Activated CD4-positive, alpha-beta T cell treated with anti-CD3 and anti-CD28 coated beads, Interleukin-2, amount 10 ng/mL, durations not matched to agents 24 days and 14 days (primary cell): ENCODE measurements around the gene ZNF831. TPM values are rescaled to one million over a fixed set of nuclear protein-coding genes. Genes with fewer than 3 reads are reported as not detected.

Experiments used
- DNase-seq: peaks from one replicate; pipeline ENCODE4 v3.0.0; 2022
- H3K27ac Mint-ChIP-seq: one replicate; pipeline ENCODE4 v1.8.0; 2022; ENCODE audit warnings: mild to moderate bottlenecking, mixed read lengths
- H3K27me3 Mint-ChIP-seq: one replicate; pipeline ENCODE4 v1.8.0; 2022; ENCODE audit warnings: mixed read lengths
- H3K36me3 Mint-ChIP-seq: one replicate; pipeline ENCODE4 v1.8.0; 2022; ENCODE audit warnings: low read depth, mild to moderate bottlenecking, mixed read lengths
- H3K4me1 Mint-ChIP-seq: one replicate; pipeline ENCODE4 v1.8.0; 2021; ENCODE audit warnings: mixed read lengths
- H3K4me3 Mint-ChIP-seq: one replicate; pipeline ENCODE4 v1.8.0; 2022; ENCODE audit warnings: mild to moderate bottlenecking, moderate library complexity, mixed read lengths
- H3K9me3 Mint-ChIP-seq: one replicate; pipeline ENCODE4 v1.8.0; 2021; ENCODE audit warnings: mixed read lengths
- intact Hi-C: fragments of 100-400 bp; cut with micrococcal nuclease; formaldehyde crosslinking; loops from one replicate; pipeline ENCODE4 v1.15.1; 2023
- total RNA-seq: library from RNA; stranded (reverse); gene quantifications from 2 replicates; pipeline ENCODE4 v1.2.3, GENCODE V29; 2022

Gene ZNF831
- 3.1 and 3.4 TPM in 2 replicates for total RNA-seq

DNA sequence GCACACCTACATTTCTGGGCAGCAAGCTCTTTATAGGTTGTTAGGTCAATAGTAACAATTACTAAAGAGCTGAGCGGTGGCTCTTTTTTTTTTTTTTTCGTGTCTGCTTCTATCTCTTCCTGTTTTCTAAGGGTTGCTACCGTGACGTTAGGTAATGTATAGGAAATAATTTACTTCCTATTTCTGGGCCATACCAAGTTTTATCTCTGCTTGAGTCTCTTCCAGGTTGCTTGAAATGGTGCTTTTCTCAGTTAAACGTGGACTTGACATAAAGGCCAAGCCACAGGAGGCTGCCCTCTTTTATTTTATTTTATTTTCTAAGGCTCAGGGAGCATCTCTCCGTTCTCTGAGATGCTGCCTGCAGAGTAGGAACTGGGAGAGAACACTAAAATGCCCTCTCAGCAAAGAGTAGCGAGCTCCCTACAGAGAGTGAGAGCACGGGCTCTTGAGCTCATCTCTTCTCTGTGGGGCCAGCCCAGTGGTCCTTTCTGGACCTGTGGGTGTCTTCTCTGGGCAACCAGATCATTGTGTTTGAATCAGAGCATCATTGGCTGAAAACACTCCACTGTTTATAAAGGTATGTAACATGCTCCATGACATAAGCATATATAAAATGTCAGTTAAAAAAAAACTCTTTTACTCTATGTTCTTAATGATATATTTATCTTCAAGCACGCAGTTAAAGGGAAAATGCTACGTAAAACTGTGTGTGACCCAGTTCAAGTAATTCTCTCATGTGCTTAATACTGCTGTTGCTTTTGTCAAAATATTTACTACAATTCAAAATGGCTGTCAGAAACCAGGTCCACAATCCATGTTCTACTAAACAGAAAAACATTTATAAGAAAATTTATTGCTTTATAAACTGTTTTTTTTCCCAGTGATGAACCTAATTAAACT lies at the start of gene ZNF831:
Gene ZNF831 (plus strand): TSS at position 191 of the 900 bp plus-strand sequence. CDS start 27,199 bp downstream, outside the sequence.
- peak within 1 kb of the TSS; percentile 87 for H3K4me3 Mint-ChIP-seq
- DNase-seq, result peak; percentile 85
- intact Hi-C loops, result loop anchor here (2.0 to 10.0 kb wide), 6 partner anchors 13 to 771 kb away; partner anchors contain the start of gene SYCP2
- H3K27me3 Mint-ChIP-seq, result no peaks in the 10 kb centered on the region
- peaks cover 3% of the 10 kb centered on the region for H3K9me3 Mint-ChIP-seq
- H3K27ac Mint-ChIP-seq, result peak within 1 kb of the TSS; percentile 97
- peaks cover 2% of the 10 kb centered on the region for H3K36me3 Mint-ChIP-seq
- H3K4me1 Mint-ChIP-seq, result peaks cover 84% of the 10 kb centered on the region

DNA sequence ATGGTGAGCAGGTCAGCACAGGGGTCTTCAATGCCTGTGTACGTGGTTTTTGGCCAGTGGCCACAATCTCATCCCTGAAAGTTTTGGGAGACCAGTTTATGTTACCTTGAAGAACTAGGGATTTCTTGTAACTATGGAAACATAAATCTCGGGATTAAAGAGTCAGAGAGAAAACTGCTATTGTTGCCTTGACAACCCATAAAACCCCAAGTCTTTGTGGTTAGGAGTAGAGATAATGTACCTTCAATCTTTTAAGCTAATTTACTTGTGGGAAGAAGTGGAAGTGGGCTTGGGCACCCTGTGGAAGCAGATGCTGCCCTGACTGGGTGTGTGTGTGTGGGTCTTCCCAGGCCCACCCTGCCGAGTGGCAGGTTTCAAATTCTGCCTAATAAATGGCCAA lies 46.1 kb upstream of the ZNF831 start:
- peaks cover 4% of the 10 kb centered on the region for H3K27me3 Mint-ChIP-seq
- H3K27ac Mint-ChIP-seq, result no peak overlapping the region
- intact Hi-C loops, result no loop called here
- H3K4me1 Mint-ChIP-seq, result peaks cover 37% of the 10 kb centered on the region
- no peak for DNase-seq
- H3K4me3 Mint-ChIP-seq, result no peak overlapping the region
- peaks cover 4% of the 10 kb centered on the region for H3K36me3 Mint-ChIP-seq
- H3K9me3 Mint-ChIP-seq, result peaks cover 6% of the 10 kb centered on the region

DNA sequence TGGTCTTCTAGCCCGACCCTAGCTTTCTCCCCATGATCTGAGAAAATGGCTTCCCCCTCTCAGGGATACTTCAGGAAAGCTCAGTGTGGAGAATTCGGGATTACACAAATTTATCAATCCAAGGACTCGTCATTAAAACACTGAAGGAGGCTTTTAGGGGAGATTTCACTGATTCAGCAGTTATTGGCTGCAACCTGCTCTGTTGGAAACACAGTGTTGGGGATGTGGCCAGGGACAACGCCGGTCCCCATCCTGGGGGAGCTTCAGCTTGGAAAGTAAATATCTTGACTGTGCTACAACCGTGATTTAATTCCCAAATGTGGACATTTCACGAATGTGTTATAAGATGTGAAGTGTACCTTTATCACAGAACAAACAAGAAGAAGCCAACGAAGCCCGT lies 44.8 kb upstream of the ZNF831 start:
- Mint-ChIP-seq H3K27me3 (peaks cover 4% of the 10 kb centered on the region), H3K27ac (no peak overlapping the region), H3K9me3 (peaks cover 5% of the 10 kb centered on the region), H3K36me3 (peaks cover 4% of the 10 kb centered on the region), H3K4me1 (peaks cover 50% of the 10 kb centered on the region), H3K4me3 (no peak overlapping the region)
- intact Hi-C loops, result no loop called here
- DNase-seq, result no peak

DNA sequence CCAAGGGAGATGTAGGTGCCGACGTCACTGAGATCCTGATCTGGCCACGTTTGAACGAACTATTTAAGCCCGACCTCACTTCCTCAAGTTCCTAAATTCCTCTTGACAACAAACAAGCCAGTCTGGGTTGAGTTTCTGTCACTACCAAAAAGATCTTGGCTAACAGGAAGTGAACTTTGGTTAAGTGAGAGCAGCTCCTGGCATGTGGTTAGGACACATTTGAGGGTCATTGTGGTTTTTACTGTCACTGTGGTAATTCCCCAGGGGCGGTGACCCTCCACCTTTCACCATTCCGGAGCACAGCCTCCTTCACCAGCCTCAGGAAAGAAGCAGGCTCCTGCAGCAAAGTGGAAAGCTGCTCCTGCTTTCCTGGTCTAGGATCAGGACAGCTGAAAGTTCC lies 43.1 kb upstream of the ZNF831 start:
- peak; percentile 75 for DNase-seq
- Mint-ChIP-seq H3K4me3 (peak overlapping the region; percentile 6), H3K9me3 (peaks cover 5% of the 10 kb centered on the region), H3K27me3 (peaks cover 3% of the 10 kb centered on the region), H3K36me3 (peaks cover 4% of the 10 kb centered on the region), H3K4me1 (peaks cover 52% of the 10 kb centered on the region), H3K27ac (peak overlapping the region; percentile 10)
- intact Hi-C loops, result loop anchor here (5.0 to 10.0 kb wide), 2 partner anchors 84 to 132 kb away; no protein-coding TSS in a partner anchor

DNA sequence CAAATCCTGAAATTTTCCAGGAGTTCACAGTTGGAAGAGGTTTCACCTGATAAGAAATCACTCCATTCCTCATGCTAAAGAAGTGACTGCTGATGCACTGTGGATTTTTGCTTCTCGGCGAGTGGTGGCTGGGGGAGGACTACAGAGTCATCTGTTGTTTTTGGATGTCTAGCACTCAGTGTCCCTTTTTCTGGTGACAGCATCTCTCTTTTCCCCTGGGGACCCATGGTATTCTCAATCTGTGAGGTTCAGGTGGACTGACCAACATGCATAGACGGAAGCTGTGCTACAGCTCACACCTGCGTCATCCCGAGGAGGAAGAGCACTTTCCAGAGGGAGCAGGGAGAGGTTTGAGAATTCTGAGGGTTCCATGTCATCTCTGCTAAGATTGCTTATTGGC lies 42.7 kb upstream of the ZNF831 start:
- intact Hi-C loops, result loop anchor here (5.0 to 10.0 kb wide), 2 partner anchors 84 to 131 kb away; no protein-coding TSS in a partner anchor
- peaks cover 2% of the 10 kb centered on the region for H3K27me3 Mint-ChIP-seq
- H3K9me3 Mint-ChIP-seq, result peaks cover 5% of the 10 kb centered on the region
- peaks cover 52% of the 10 kb centered on the region for H3K4me1 Mint-ChIP-seq
- peaks cover 4% of the 10 kb centered on the region for H3K36me3 Mint-ChIP-seq
- peak overlapping the region; percentile 25 for H3K4me3 Mint-ChIP-seq
- no peak for DNase-seq
- H3K27ac Mint-ChIP-seq, result peak overlapping the region; percentile 95

DNA sequence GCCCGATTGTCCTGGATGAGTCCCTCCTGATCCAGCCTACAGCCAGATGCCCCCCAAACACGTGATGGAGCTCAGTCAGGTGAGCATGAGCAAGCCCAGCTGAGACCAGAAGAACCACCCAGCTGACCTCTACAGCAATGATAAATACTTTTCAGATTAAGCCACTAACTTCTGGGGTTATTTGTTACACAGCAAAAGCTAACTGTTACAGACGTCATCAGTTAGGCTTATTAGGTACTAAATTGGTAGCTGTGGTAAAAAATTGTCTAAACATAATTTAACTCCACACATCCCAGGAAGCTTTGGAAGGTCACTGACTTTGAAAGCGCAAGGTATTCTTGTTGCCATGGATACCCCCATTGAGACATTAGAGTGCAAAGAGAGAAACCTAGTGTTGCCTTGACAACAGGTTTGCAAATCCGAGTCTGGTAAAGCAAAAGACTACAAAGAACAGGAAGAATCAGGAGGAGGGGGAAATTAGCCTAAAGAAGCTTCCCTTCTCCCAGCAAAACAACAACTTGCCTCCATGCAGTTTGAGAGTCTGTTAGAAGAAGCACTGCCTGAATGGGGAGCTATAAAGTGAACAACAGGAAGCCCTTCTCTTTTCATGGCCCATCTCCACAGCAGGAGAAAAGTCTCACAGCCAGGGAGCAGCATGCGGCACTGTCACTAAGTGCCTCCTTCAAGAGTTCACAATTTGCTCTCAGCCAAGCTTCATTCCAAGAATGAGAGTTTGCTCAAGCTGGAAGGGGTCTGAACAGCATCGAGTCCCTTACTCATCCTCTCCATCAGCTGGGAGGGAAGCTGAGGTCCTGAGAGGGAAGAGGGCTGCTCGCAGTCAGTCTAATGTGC lies 41.7 kb upstream of the ZNF831 start:
- H3K4me1 Mint-ChIP-seq, result peaks cover 52% of the 10 kb centered on the region
- DNase-seq, result peak; percentile 68
- intact Hi-C loops, result loop anchor here (2.0 to 10.0 kb wide), 3 partner anchors 55 to 130 kb away; no protein-coding TSS in a partner anchor
- peaks cover 5% of the 10 kb centered on the region for H3K9me3 Mint-ChIP-seq
- peaks cover 4% of the 10 kb centered on the region for H3K36me3 Mint-ChIP-seq
- peaks cover 2% of the 10 kb centered on the region for H3K27me3 Mint-ChIP-seq
- peak overlapping the region; percentile 95 for H3K27ac Mint-ChIP-seq
- H3K4me3 Mint-ChIP-seq, result peak overlapping the region; percentile 82

DNA sequence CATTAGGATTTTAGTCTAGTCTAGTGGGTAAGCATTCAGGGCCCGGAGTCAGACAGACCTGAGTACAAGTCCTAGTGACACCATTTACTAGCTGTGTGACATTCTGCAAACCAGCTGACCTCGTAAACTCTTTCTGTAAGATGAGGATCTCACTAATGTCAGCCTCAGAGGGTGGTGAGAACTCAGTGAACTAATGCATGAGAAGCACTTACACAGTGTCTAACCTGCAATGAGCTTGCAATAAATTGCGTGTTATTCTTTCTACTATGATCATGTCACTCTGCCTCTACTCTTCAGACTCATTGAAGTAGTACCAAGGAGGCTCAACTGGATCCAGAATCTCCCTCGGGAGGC lies 41.1 kb upstream of the ZNF831 start:
- H3K27me3 Mint-ChIP-seq, result peaks cover 2% of the 10 kb centered on the region
- intact Hi-C loops, result loop anchor here (2.0 to 10.0 kb wide), 3 partner anchors 54 to 130 kb away; no protein-coding TSS in a partner anchor
- peak overlapping the region; percentile 82 for H3K4me3 Mint-ChIP-seq
- H3K9me3 Mint-ChIP-seq, result peaks cover 5% of the 10 kb centered on the region
- H3K4me1 Mint-ChIP-seq, result peaks cover 48% of the 10 kb centered on the region
- peak overlapping the region; percentile 95 for H3K27ac Mint-ChIP-seq
- no peak for DNase-seq
- peaks cover 4% of the 10 kb centered on the region for H3K36me3 Mint-ChIP-seq

DNA sequence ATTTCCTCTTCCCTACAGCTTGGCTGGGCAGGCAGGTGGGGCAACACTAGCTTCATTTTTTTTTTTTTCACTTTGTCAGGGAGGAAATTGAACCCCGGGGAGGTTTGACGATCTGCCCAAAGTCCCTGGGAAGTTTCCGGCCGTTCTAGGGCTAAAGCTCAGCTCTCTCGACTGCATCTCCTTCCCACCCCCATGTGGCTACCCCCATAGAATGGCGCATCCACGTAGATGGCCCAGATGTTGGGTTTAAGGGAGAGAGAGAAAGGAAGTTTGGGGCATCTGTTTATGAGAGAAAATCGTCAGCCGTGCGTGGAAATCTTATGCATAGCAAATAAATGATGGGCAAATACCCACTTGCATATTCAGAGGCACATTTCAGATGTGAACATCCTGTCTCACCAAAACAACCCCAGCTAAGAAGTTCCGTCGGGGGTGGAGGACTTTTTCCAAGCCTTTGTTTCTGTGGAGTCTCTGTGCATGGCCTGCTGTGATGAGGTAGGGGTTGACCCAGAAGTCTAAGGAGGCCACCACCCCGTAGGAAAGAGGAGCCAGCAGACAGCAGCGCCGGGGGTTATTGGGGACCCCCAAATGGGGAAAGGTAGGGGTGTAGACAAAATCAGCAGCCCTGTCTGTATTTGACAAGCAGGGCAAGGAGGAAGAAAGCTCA lies 40.5 kb upstream of the ZNF831 start:
- H3K27ac Mint-ChIP-seq, result peak overlapping the region; percentile 95
- H3K9me3 Mint-ChIP-seq, result peaks cover 5% of the 10 kb centered on the region
- DNase-seq, result peak; percentile 75
- peak overlapping the region; percentile 82 for H3K4me3 Mint-ChIP-seq
- intact Hi-C loops, result loop anchor here (1.0 to 10.0 kb wide), 5 partner anchors 22 to 129 kb away; no protein-coding TSS in a partner anchor
- peaks cover 45% of the 10 kb centered on the region for H3K4me1 Mint-ChIP-seq
- H3K27me3 Mint-ChIP-seq, result peaks cover 2% of the 10 kb centered on the region
- H3K36me3 Mint-ChIP-seq, result peaks cover 4% of the 10 kb centered on the region

DNA sequence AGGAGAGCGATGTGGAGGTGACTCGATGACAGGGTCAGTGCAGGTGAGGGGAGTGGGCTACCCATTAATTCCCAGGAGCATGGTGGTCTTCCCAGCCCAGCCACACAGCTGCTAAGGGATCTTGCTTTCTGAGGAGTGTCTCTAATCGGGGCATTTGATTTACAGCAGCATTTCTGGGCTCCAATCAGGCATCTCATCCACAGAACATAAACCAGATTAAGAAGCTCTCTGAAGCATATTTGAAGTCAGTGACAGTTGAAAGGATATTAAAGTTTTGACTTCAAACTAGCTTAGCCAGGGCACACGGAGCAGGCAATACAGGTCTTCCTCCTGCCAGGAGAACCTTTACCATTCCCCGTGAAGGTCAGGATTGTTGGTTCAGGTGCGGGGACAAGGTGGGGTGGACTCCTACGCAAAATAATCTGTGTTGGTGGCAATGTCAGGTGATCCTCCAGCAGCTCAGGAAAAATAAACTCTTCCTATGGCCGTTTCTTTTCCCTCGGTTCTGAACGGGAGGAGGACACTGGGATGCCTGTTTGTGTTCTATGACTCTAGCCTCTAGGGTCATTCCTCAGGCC lies 39.9 kb upstream of the ZNF831 start:
- peaks cover 5% of the 10 kb centered on the region for H3K9me3 Mint-ChIP-seq
- peaks cover 4% of the 10 kb centered on the region for H3K36me3 Mint-ChIP-seq
- H3K4me1 Mint-ChIP-seq, result peaks cover 43% of the 10 kb centered on the region
- H3K27ac Mint-ChIP-seq, result peak overlapping the region; percentile 95
- intact Hi-C loops, result loop anchor here (1.0 to 10.0 kb wide), 5 partner anchors 22 to 129 kb away; no protein-coding TSS in a partner anchor
- no peaks in the 10 kb centered on the region for H3K27me3 Mint-ChIP-seq
- H3K4me3 Mint-ChIP-seq, result peak overlapping the region; percentile 82
- DNase-seq, result no peak

DNA sequence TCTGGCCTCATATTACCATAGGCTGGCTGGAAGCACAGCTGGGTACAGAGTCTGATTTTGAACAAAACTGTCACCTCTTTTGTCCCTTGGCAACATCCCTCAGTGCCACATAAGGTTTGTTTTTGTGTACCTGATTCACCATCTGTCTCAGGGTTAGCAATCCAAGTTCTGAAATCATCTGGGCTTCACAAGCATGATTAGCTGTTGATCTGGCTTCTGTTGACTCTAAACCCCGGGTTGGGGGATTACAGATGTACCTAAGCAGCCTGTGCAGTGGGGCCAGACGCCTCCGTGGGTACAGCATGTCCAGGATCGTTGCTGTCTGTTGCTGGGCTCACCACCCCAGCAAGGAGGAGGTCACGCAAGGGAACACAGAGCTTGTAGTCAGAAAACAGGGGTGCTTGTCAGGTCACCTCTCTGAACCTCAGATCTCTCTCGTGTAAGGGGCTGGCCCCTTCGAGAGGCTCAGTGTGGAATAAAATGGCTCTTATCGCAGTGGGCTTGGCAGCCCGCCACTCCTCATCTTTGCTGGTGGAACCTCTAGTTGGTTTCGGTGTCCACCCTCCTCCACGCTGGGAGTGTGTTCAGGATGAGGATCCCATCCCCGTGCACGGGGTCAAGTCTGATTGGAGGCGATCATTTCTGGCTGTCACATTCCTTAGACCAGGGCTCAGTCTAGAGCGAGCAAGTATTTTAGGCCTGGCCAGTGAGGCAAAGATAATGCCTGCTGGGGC lies 39.2 kb upstream of the ZNF831 start:
- Mint-ChIP-seq H3K9me3 (peaks cover 5% of the 10 kb centered on the region), H3K4me3 (no peak overlapping the region), H3K27me3 (no peaks in the 10 kb centered on the region), H3K4me1 (peaks cover 43% of the 10 kb centered on the region), H3K36me3 (peaks cover 4% of the 10 kb centered on the region), H3K27ac (no peak overlapping the region)
- no peak for DNase-seq
- intact Hi-C loops, result loop anchor here (5.0 to 10.0 kb wide), 2 partner anchors 80 to 128 kb away; no protein-coding TSS in a partner anchor

DNA sequence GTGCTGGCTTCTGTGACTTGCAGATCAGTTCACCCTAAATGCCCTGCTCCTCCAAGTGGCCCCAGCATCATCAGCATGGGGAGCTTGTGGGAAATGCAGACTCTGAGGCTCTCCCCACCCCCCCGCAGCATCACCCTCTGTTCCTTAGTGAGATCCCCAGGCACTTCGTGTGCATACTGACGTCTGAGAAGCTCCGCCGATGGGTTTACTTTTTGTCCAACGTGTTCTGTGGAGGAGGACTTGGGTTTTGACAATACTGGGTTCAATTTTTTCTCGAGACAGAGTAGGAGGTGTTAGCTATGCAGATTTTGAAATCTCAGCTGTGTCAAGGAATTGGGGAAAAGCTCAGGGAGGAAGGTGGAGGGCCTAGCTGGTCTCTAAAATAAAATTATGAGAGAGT lies 38.3 kb upstream of the ZNF831 start:
- Mint-ChIP-seq H3K27me3 (no peaks in the 10 kb centered on the region), H3K27ac (no peak overlapping the region), H3K9me3 (peaks cover 5% of the 10 kb centered on the region), H3K36me3 (peaks cover 4% of the 10 kb centered on the region), H3K4me1 (peaks cover 35% of the 10 kb centered on the region), H3K4me3 (no peak overlapping the region)
- DNase-seq, result no peak
- intact Hi-C loops, result loop anchor here (10.0 kb wide), 1 partner anchor 79 kb away; no protein-coding TSS in a partner anchor

DNA sequence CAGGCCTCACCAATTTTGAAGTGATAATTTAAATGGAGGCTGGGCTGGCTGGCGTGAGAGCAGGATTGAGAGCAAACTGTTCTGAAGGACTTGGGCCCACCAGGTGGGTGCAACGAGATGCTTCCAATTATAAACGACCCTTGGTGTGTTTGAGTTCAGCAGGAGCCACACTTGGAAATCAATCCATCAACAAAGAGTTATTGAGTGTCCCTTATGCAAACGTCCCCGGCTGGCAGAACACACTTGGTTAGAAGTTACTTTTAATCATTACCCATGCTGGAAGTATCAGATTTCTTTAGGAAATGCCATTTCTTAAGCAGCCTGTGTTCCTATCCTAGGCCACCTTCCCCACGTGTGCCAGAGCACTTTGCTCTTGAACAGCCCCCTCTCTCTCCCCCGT lies 37.8 kb upstream of the ZNF831 start:
- no peak for DNase-seq
- Mint-ChIP-seq H3K27me3 (no peaks in the 10 kb centered on the region), H3K4me1 (peaks cover 30% of the 10 kb centered on the region), H3K36me3 (peaks cover 4% of the 10 kb centered on the region), H3K9me3 (peaks cover 5% of the 10 kb centered on the region), H3K27ac (no peak overlapping the region), H3K4me3 (no peak overlapping the region)
- intact Hi-C loops, result loop anchor here (10.0 kb wide), 1 partner anchor 79 kb away; no protein-coding TSS in a partner anchor
